ENCODE measurements around the gene RESF1. TPM values are rescaled to one million over a fixed set of nuclear protein-coding genes. Genes with fewer than 3 reads are reported as not detected.

Gene RESF1
- total RNA-seq, 2 donors from 2014 or later, result 20.8 to 34.2 TPM

GRCh38 chr12:32003654-32004053 lies 44.4 kb downstream of the RESF1 start:
- H3K9ac ChIP-seq (ENCODE audit: low read depth in 2 of 2, low read length in 2 of 2), result no peak overlapping the region
- TF ChIP-seq CTCF (IDR thresholded peaks at IDR 0.05), result no peak
- H3K9me3 ChIP-seq, result no peaks in the 10 kb centered on the region
- no peaks in the 10 kb centered on the region for H3K36me3 ChIP-seq
- H3K4me3 ChIP-seq, result no peak overlapping the region
- DNase-seq, result no peak
- no peaks in the 10 kb centered on the region for H3K4me1 ChIP-seq
- no peaks in the 10 kb centered on the region for H3K27me3 ChIP-seq
- H3K27ac ChIP-seq, result no peak overlapping the region
- intact Hi-C loops (cut with DNase I), result no loop called here

GRCh38 chr12:32005496-32006125 lies 46.4 kb downstream of the RESF1 start:
- Histone ChIP-seq H3K4me1 (no peaks in the 10 kb centered on the region), H3K9me3 (no peaks in the 10 kb centered on the region), H3K36me3 (no peaks in the 10 kb centered on the region), H3K27me3 (no peaks in the 10 kb centered on the region), H3K9ac (ENCODE audit: low read depth in 2 of 2, low read length in 2 of 2) (no peak overlapping the region), H3K27ac (no peak overlapping the region), H3K4me3 (no peak overlapping the region)
- TF ChIP-seq CTCF (IDR thresholded peaks at IDR 0.05), result no peak
- intact Hi-C loops (cut with DNase I), result no loop called here
- no peak for DNase-seq

Other genes starting within 250 kb of the RESF1 start
- 1 to 10 TPM; 4.4 to 4.8 TPM for gene AMN1, start 230.4 kb upstream of the RESF1 start, total RNA-seq
- 1 to 10 TPM; 4.2 to 5.8 TPM for gene BICD1, start 147.4 kb downstream of the RESF1 start, total RNA-seq